ENCODE data around the gene ITPK1.
A peak's percentile ranks its signal among the peaks of the same experiment; 100 is the strongest.

ITPK1 gene

GRCh38 chr14:92932448-92933395 lies 183.0 kb downstream of the ITPK1 start:
- no peak for DNase-seq

GRCh38 chr14:92931681-92932447 lies 183.9 kb downstream of the ITPK1 start:
- DNase-seq: no peak

GRCh38 chr14:92930737-92931602 lies 184.8 kb downstream of the ITPK1 start:
- no peak for DNase-seq

- no peak for DNase-seq
These were observed 185.8 kb downstream of the ITPK1 start for GRCh38 chr14:92929689-92930608.

- no peak for DNase-seq
These were observed 186.6 kb downstream of the ITPK1 start for GRCh38 chr14:92928961-92929688.

GRCh38 chr14:92928258-92928629 lies 187.5 kb downstream of the ITPK1 start:
- no peak for DNase-seq

GRCh38 chr14:92927349-92928257 lies 188.1 kb downstream of the ITPK1 start:
- DNase-seq: no peak

- no peak for DNase-seq
These were observed 188.8 kb downstream of the ITPK1 start for GRCh38 chr14:92926931-92927330.

GRCh38 chr14:92926180-92926845 lies 189.4 kb downstream of the ITPK1 start:
- no peak for DNase-seq

GRCh38 chr14:92925446-92925845 lies 190.3 kb downstream of the ITPK1 start:
- no peak for DNase-seq

- DNase-seq: peak; percentile 17
These were observed 191.5 kb downstream of the ITPK1 start for GRCh38 chr14:92924247-92924646.

- DNase-seq: no peak
These were observed 192.0 kb downstream of the ITPK1 start for GRCh38 chr14:92923744-92924103.

GRCh38 chr14:92922883-92923743 lies 192.6 kb downstream of the ITPK1 start, which contains the start of gene CHGA:
CHGA (plus strand) TSS chr14:92923150; CDS start chr14:92923360, 210 bp downstream.
- DNase-seq: peak; percentile 73

GRCh38 chr14:92922155-92922735 lies 193.5 kb downstream of the ITPK1 start:
- DNase-seq: peak; percentile 73

- no peak for DNase-seq
These were observed 195.7 kb downstream of the ITPK1 start for GRCh38 chr14:92920001-92920400.

- no peak for DNase-seq
These were observed 197.8 kb downstream of the ITPK1 start for GRCh38 chr14:92917956-92918355.

- no peak for DNase-seq
These were observed 198.4 kb downstream of the ITPK1 start for GRCh38 chr14:92917041-92917940.

Measured in NCI-H510A treated with DMSO at 0.1 percent for 48 hours (cell line).